Testis (tissue), 2 donors: ENCODE results near the gene TGFBI.

ENCODE experiments used
- CTCF ChIP-seq, 3 experiments: fragments of 450-650 bp in 2 of 3; fragments of 200-600 bp in 1 of 3; sonication (generic) in 1 of 3; IDR thresholded peaks; one replicate each; pipeline ENCODE4 v1.5.1; 2016 to 2019; ENCODE audit warnings: antibody characterized with exemption in 3 of 3, mild to moderate bottlenecking in 2 of 3, moderate library complexity in 1 of 3
- POLR2A ChIP-seq: fragments of 450-650 bp; IDR thresholded peaks from one replicate; pipeline ENCODE4 v1.6.1; 2017; ENCODE audit warnings: antibody characterized with exemption, mild to moderate bottlenecking, moderate library complexity

- TF ChIP-seq CTCF (IDR thresholded peaks at IDR 0.05) (no peak), POLR2A (no peak)
Observed at GRCh38 chr5:135996611-135997010, 32.2 kb upstream of the TGFBI start.
